GM13976 (cell line): ENCODE results near the gene PATZ1.

Experiments used
- DNase-seq: peaks from one replicate; pipeline ENCODE4 v3.0.0; 2012; ENCODE audit warnings: low spot score
- CTCF ChIP-seq: IDR thresholded peaks from 2 replicates; pipeline ENCODE4 v1.5.1; 2012; ENCODE audit warnings: borderline replicate concordance, mild to moderate bottlenecking; ENCODE audit not compliant: insufficient read depth; ENCODE audit errors: extremely low read depth, missing control alignments, control extremely low read depth
- in situ Hi-C: fragments of 300-500 bp; cut with MboI; formaldehyde crosslinking; loops from one replicate; pipeline ENCODE4 v1.12.0; 2022; ENCODE audit warnings: low sequenced_read_pairs, mixed read lengths, inconsistent platforms; ENCODE audit not compliant: unreplicated experiment

The PATZ1 gene

GRCh38 chr22:31300896-31301295 is 45.2 kb downstream of the PATZ1 start:
- no peak for TF ChIP-seq CTCF
- in situ Hi-C loops: no loop called here
- DNase-seq: no peak

- no peak for DNase-seq
- no peak for TF ChIP-seq CTCF
- in situ Hi-C loops: no loop called here
These were observed 50.1 kb downstream of the PATZ1 start for GRCh38 chr22:31295831-31296657.

GRCh38 chr22:31295360-31295759 is 50.8 kb downstream of the PATZ1 start:
- DNase-seq: no peak
- no peak for TF ChIP-seq CTCF
- in situ Hi-C loops: no loop called here

- DNase-seq: peak; percentile 80
- peak; percentile 29 for TF ChIP-seq CTCF
- in situ Hi-C loops: no loop called here
These were observed 53.7 kb downstream of the PATZ1 start, which contains the start of gene PIK3IP1 for GRCh38 chr22:31292236-31292989. TSS of gene PIK3IP1 (minus strand) at chr22:31292488. CDS start at chr22:31292344, 144 bp downstream.

- TF ChIP-seq CTCF: no peak
- in situ Hi-C loops: no loop called here
- no peak for DNase-seq
These were observed 54.5 kb downstream of the PATZ1 start for GRCh38 chr22:31291481-31292235.
